Nephron progenitor cell (in vitro differentiated cells): ENCODE data around the gene PALM.

Source experiments
- DNase-seq: peaks from one replicate; pipeline ENCODE4 v3.0.0; 2021
- H3K27ac Mint-ChIP-seq: 2 replicates; pipeline ENCODE4 v1.8.0; 2021; ENCODE audit warnings: mild to moderate bottlenecking, moderate library complexity, mixed read lengths
- H3K27me3 Mint-ChIP-seq: 2 replicates; pipeline ENCODE4 v1.8.0; 2021; ENCODE audit warnings: mild to moderate bottlenecking, low read depth, mixed read lengths; ENCODE audit not compliant: poor library complexity
- H3K36me3 Mint-ChIP-seq: 2 replicates; pipeline ENCODE4 v1.8.0; 2021; ENCODE audit warnings: low read depth, mixed read lengths
- H3K4me1 Mint-ChIP-seq: 2 replicates; pipeline ENCODE4 v1.8.0; 2021; ENCODE audit warnings: mixed read lengths
- H3K4me3 Mint-ChIP-seq: 2 replicates; pipeline ENCODE4 v1.8.0; 2021; ENCODE audit warnings: mild to moderate bottlenecking, moderate library complexity, mixed read lengths
- H3K9me3 Mint-ChIP-seq: 2 replicates; pipeline ENCODE4 v1.8.0; 2021; ENCODE audit warnings: mild to moderate bottlenecking, moderate library complexity, mixed read lengths
- TF ChIP-seq, protein P1 (sequence below): fragments of 200-600 bp; sonication (generic); IDR thresholded peaks from 2 replicates; pipeline ENCODE4 v1.5.0; 2021; ENCODE audit warnings: antibody characterized with exemption

Gene PALM

DNA sequence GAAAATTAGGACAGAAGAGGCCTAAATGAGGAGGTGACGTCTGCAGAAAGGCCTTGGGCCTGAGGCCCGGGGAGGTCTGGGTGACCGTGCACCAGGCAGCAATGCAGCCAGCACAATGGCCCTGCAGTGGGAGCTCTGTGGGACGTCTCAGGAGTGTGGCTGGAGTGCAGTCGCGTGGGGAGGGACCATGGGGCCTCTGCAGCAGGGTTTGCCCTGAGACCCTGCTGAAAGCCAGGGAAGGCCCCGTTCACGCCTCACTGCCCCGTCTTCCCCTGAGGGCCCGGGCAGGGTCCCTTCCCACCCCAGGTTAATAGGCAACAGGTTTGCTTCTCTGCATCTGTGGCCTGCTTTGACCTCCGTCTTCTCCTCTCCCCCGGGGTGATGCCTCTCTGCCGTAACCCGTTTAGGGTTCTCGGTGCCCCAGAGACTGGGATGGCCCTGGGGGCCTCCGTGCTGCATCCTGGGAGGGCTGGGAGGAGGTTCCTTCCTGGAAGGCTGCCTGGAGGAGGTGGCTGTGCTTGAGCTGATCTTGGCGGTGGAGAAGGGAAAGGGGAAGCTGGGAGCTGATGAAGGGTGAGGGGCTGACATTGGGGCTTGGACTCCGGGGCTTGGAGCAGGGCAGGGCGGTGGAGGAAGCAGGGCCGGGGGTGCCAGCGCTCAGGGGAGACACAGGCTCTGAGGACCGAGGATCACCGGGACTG is 9.7 kb downstream of the PALM start:
- H3K4me3 Mint-ChIP-seq: peak overlapping the region; percentile 42
- TF ChIP-seq, protein P1, sequence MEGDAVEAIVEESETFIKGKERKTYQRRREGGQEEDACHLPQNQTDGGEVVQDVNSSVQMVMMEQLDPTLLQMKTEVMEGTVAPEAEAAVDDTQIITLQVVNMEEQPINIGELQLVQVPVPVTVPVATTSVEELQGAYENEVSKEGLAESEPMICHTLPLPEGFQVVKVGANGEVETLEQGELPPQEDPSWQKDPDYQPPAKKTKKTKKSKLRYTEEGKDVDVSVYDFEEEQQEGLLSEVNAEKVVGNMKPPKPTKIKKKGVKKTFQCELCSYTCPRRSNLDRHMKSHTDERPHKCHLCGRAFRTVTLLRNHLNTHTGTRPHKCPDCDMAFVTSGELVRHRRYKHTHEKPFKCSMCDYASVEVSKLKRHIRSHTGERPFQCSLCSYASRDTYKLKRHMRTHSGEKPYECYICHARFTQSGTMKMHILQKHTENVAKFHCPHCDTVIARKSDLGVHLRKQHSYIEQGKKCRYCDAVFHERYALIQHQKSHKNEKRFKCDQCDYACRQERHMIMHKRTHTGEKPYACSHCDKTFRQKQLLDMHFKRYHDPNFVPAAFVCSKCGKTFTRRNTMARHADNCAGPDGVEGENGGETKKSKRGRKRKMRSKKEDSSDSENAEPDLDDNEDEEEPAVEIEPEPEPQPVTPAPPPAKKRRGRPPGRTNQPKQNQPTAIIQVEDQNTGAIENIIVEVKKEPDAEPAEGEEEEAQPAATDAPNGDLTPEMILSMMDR: no peak
- H3K36me3 Mint-ChIP-seq: peaks cover 16% of the 10 kb centered on the region
- peaks cover 30% of the 10 kb centered on the region for H3K4me1 Mint-ChIP-seq
- H3K27me3 Mint-ChIP-seq: no peaks in the 10 kb centered on the region
- H3K9me3 Mint-ChIP-seq: peaks cover 12% of the 10 kb centered on the region
- peak overlapping the region; percentile 86 for H3K27ac Mint-ChIP-seq
- DNase-seq: no peak

DNA sequence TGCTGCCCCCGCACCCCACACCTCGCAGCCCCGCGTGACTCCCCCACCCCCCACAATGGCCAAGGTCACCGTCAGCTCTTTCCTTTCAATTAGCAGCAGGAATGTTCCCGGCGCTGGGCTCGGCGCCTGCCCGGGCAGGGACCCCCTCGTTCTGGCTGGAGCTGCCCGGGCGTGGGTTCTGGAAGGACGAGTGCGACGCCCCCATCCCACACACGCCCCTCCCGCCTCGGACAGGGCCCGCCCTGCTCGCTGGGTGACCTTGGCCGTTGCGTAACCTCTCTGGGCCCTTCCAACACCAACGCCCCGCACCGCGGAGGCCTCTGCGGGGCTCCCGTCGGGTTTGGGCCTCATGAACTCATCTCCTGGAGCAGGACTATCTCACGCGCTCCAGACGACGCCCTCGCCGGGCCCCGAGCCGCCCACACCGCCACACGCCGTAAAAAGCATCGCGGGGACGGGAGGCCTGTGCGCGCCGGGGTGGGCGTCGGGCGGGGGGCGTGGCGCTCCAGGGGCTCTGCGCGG is 10.3 kb downstream of the PALM start:
- no peak overlapping the region for H3K4me3 Mint-ChIP-seq
- peaks cover 12% of the 10 kb centered on the region for H3K9me3 Mint-ChIP-seq
- DNase-seq: no peak

DNA sequence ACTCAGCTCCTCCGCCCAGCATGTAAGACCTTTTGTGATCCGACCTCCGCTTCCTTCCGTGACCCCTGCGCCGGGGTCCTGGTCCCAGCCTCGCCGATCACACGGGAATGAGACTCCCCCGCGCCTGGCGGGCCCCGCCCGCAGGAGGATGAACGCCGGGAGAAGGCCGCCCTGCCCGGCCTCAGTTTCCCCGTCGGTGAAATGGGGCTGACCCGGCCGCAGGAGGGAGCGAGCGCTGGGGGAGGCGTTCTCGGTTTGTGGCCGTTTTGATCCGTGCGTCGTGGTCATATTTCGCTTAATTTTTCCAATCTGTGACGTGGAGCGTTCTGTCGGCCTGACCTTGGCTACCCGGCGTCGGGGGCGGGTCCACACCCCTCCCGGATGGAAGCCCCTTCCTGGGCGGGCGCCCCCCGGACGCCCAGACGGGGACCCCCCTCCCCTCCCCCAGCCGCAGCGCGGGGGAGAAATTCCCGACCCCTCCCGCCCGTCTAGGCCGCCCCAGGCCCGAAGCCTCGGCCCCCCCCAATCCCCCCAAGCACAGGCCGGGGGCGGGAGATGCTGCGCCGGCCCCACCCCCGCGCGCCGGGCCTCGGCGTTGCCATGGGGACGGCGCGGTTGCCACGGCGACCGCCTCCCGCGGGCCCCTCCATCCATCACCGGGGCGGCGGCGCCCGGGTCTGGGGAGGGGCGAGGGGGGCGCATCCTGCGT is 11.1 kb downstream of the PALM start:
- Mint-ChIP-seq H3K36me3 (peaks cover 13% of the 10 kb centered on the region), H3K27me3 (peaks cover 3% of the 10 kb centered on the region), H3K4me3 (no peak overlapping the region), H3K27ac (no peak overlapping the region), H3K9me3 (peaks cover 12% of the 10 kb centered on the region), H3K4me1 (peaks cover 33% of the 10 kb centered on the region)
- peak; percentile 71 for DNase-seq
- TF ChIP-seq, protein P1: no peak

More for the DNA sequence above, 10.3 kb downstream of the PALM start:
- no peak overlapping the region for H3K27ac Mint-ChIP-seq
- peaks cover 16% of the 10 kb centered on the region for H3K36me3 Mint-ChIP-seq
- TF ChIP-seq, protein P1: no peak
- no peaks in the 10 kb centered on the region for H3K27me3 Mint-ChIP-seq
- H3K4me1 Mint-ChIP-seq: peaks cover 33% of the 10 kb centered on the region

DNA sequence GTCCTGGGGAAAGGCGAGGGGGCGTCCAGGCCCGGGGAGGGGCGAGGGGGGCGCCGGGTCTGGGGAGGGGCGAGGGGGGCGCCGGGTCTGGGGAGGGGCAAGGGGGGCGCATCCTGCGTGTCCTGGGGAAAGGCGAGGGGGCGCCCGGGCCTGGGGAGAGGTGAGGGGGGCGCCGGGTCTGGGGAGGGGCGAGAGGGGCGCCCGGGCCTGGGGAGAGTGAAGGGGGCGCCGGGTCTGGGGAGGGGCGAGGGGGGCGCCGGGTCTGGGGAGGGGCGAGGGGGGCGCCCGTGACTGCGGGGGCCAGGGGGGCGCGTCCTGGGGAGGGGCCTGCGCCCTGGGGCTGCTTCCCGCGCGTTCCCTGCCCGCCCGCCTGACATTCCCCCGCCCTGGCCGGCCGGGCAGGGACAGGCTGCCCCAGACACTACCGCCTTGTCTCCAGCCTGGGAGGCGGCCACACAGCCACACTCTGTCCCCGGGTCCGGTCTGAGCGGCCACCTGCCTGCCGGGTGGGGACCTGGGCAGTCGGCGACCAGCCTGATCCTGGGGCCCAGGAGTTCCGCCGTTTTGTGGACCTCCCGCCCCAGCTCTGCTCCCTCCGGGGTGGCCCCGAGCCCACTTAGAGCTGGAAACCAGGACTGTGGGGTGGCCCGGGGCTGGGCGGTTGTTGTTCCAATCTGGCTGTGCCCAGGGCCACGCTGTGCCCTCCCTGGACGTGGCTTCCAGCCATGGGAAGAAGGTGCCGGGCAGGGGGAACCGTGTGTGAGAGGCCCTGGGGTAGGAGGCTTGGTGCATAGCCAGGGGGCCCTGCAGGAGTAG is 11.8 kb downstream of the PALM start:
- Mint-ChIP-seq H3K27ac (no peak overlapping the region), H3K4me1 (peaks cover 30% of the 10 kb centered on the region), H3K4me3 (no peak overlapping the region), H3K27me3 (peaks cover 3% of the 10 kb centered on the region), H3K36me3 (peaks cover 5% of the 10 kb centered on the region), H3K9me3 (peaks cover 5% of the 10 kb centered on the region)
- DNase-seq: no peak
- TF ChIP-seq, protein P1: no peak

DNA sequence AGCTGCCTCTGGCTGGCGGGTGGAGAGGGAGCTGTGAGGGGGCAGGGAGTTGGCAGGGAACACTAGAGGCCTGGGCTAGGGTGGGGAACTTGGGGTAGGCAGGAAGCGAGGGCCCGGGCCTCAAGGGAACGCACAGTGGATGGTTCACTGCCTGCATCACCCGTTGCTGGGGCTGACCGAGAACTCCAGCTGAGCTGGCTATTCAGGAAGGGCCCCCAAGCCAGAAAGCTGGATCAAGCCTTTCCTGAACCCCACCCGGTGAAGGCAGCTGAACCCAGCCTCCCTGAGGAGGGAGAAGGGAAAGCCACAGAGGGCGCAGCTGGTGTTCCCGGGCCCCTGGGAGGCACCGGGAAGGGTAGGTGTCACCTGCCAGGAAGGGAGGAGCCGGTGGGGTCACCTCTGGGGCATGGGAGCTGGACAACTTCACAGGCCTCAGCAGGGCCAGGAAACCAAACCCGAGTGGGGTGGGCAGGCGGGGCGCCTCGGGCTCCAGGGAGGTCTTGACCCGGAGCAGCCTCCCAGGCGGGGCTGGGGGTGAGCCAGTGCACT is 13.9 kb downstream of the PALM start:
- Mint-ChIP-seq H3K4me1 (peaks cover 21% of the 10 kb centered on the region), H3K4me3 (no peak overlapping the region), H3K27ac (no peak overlapping the region), H3K36me3 (peaks cover 8% of the 10 kb centered on the region), H3K9me3 (no peaks in the 10 kb centered on the region), H3K27me3 (peaks cover 3% of the 10 kb centered on the region)
- DNase-seq: no peak
- TF ChIP-seq, protein P1: no peak
